Stimulated activated CD8-positive, alpha-beta memory T cell treated with anti-CD3 and anti-CD28 coated beads, Interleukin-2, amount 100 ng/mL, for 48 hours (primary cell): ENCODE data around the gene GIMAP2.
"Not testable (repeated sequence)": the region's sequence is repeated elsewhere in the genome, so short reads cannot be mapped to it uniquely, and the experiment has no call there.

Experiments used
- DNase-seq, 2 donors: peaks; one replicate each; pipeline ENCODE4 v3.0.0-alpha.2; 2020; ENCODE audit warnings: low read depth in 2 of 2

The GIMAP2 gene

GRCh38 chr7:150685219-150686029 is at the start of gene GIMAP2:
TSS of gene GIMAP2 (plus strand) at chr7:150685706. CDS start at chr7:150687060, 1,354 bp downstream.
- DNase-seq: no peak

GRCh38 chr7:150641854-150642253 is 43.7 kb upstream of the GIMAP2 start:
- DNase-seq: no peak

- DNase-seq: no peak
Observed at GRCh38 chr7:150642926-150643325, 42.6 kb upstream of the GIMAP2 start.

GRCh38 chr7:150645259-150646020 is 40.1 kb upstream of the GIMAP2 start:
- DNase-seq: no peak

GRCh38 chr7:150648353-150649079 is 37.0 kb upstream of the GIMAP2 start:
- no peak for DNase-seq

GRCh38 chr7:150649080-150649385 is 36.5 kb upstream of the GIMAP2 start:
- DNase-seq: no peak

- DNase-seq: no peak
Observed at GRCh38 chr7:150654692-150655091, 30.8 kb upstream of the GIMAP2 start.

GRCh38 chr7:150656047-150656446 is 29.5 kb upstream of the GIMAP2 start:
- no peak for DNase-seq

- no peak for DNase-seq
Observed at GRCh38 chr7:150657526-150657925, 28.0 kb upstream of the GIMAP2 start.

- DNase-seq: no peak
Observed at GRCh38 chr7:150660939-150661613, 24.4 kb upstream of the GIMAP2 start.

- not testable (repeated sequence) for DNase-seq
Observed at GRCh38 chr7:150662821-150663220, 22.7 kb upstream of the GIMAP2 start.

GRCh38 chr7:150663802-150664494 is 21.6 kb upstream of the GIMAP2 start:
- DNase-seq: no peak

GRCh38 chr7:150665089-150665748 is 20.3 kb upstream of the GIMAP2 start:
- DNase-seq: peak in 1 of 2 donors; percentile 33

GRCh38 chr7:150665896-150666295 is 19.6 kb upstream of the GIMAP2 start:
- DNase-seq: no peak

GRCh38 chr7:150666412-150666811 is 19.1 kb upstream of the GIMAP2 start:
- no peak for DNase-seq

- peak in 1 of 2 donors; percentile 45 for DNase-seq
Observed at GRCh38 chr7:150668472-150668911, 17.0 kb upstream of the GIMAP2 start.

GRCh38 chr7:150668977-150669376 is 16.5 kb upstream of the GIMAP2 start:
- no peak for DNase-seq

GRCh38 chr7:150671798-150672585 is 13.5 kb upstream of the GIMAP2 start:
- DNase-seq: not testable (repeated sequence)

GRCh38 chr7:150675714-150676113 is 9.8 kb upstream of the GIMAP2 start:
- DNase-seq: no peak

GRCh38 chr7:150676276-150676675 is 9.2 kb upstream of the GIMAP2 start:
- not testable (repeated sequence) for DNase-seq
